Natural killer cell (primary cell): ENCODE measurements around the gene MTFR1L. TPM values are rescaled to one million over a fixed set of nuclear protein-coding genes. Genes with fewer than 3 reads are reported as not detected.

Source experiments
- ATAC-seq, 3 donors: fragments of 150-1000 bp in 2 of 3; fragments of 200-7000 bp in 1 of 3; cut with Tn5 transposase; 1 replicate in 1 of 3; 2 replicates in 2 of 3; pipeline ENCODE4 v1.10.0; 2021; ENCODE audit warnings: mild to moderate bottlenecking in 2 of 3, moderate library complexity in 2 of 3
- DNase-seq, 2 donors: peaks; one replicate each; pipeline versions ENCODE4 v3.0.0 to v3.0.0-alpha.2; 2013 to 2021; ENCODE audit warnings: mixed read lengths in 1 of 2
- H3K27ac ChIP-seq: one replicate; pipeline ENCODE4 v1.5.1; 2013; ENCODE audit warnings: mild to moderate bottlenecking, low read length
- H3K27me3 ChIP-seq: one replicate; pipeline ENCODE4 v1.6.1; 2013; ENCODE audit warnings: low read length; ENCODE audit not compliant: control insufficient read depth, insufficient read depth
- H3K36me3 ChIP-seq: one replicate; pipeline ENCODE4 v1.6.1; 2013; ENCODE audit warnings: low read length; ENCODE audit not compliant: control insufficient read depth, insufficient read depth
- H3K4me1 ChIP-seq: one replicate; pipeline ENCODE4 v1.6.1; 2013; ENCODE audit warnings: low read length; ENCODE audit not compliant: control insufficient read depth, insufficient read depth
- H3K4me3 ChIP-seq: one replicate; pipeline ENCODE4 v1.5.1; 2013; ENCODE audit warnings: low read length
- H3K9me3 ChIP-seq: one replicate; pipeline ENCODE4 v1.6.1; 2013; ENCODE audit warnings: low read length; ENCODE audit not compliant: control insufficient read depth, insufficient read depth
- H3K27ac Mint-ChIP-seq, 2 donors: one replicate each; pipeline ENCODE4 v1.8.0; 2022; ENCODE audit warnings: mild to moderate bottlenecking in 2 of 2, mixed read lengths in 2 of 2, moderate library complexity in 1 of 2
- H3K27me3 Mint-ChIP-seq, 2 donors: one replicate each; pipeline ENCODE4 v1.8.0; 2022; ENCODE audit warnings: low read depth in 2 of 2, mixed read lengths in 2 of 2
- H3K36me3 Mint-ChIP-seq: one replicate; pipeline ENCODE4 v1.8.0; 2022; ENCODE audit warnings: mixed read lengths
- H3K4me1 Mint-ChIP-seq, 2 donors: one replicate each; pipeline ENCODE4 v1.8.0; 2022; ENCODE audit warnings: mixed read lengths in 2 of 2
- H3K4me3 Mint-ChIP-seq: one replicate; pipeline ENCODE4 v1.8.0; 2022; ENCODE audit warnings: mild to moderate bottlenecking, moderate library complexity, mixed read lengths
- H3K9me3 Mint-ChIP-seq, 2 donors: one replicate each; pipeline ENCODE4 v1.8.0; 2022; ENCODE audit warnings: mixed read lengths in 2 of 2
- WGBS: methylation state at CpG from one replicate; pipeline ENCODE4 v1.1.7; 2013; ENCODE audit warnings: missing lambda C conversion rate; ENCODE audit not compliant: insufficient coverage; 5-methylcytosine and 5-hydroxymethylcytosine counted together
- intact Hi-C: fragments of 100-400 bp; cut with micrococcal nuclease; formaldehyde crosslinking; loops from one replicate; pipeline ENCODE4 v1.14.2; 2022
- total RNA-seq, 4 donors: library from RNA; stranded (reverse); fragments of 120-200 nt in 1 of 4; gene quantifications; one replicate each; pipeline versions ENCODE4 v1.2.3 to v1.2.4, GENCODE V29; 2013 to 2022
- TF ChIP-seq, protein P1 (sequence below): fragments of 200-600 bp; IDR thresholded peaks from one replicate; pipeline ENCODE4 v1.8.0; 2022; ENCODE audit warnings: antibody characterized with exemption

Gene MTFR1L
- total RNA-seq, 3 donors from 2014 or later (not counting 1 experiment from before 2014, with no cell fraction given), result 33.4 to 39.0 (median 39.0) TPM

DNA sequence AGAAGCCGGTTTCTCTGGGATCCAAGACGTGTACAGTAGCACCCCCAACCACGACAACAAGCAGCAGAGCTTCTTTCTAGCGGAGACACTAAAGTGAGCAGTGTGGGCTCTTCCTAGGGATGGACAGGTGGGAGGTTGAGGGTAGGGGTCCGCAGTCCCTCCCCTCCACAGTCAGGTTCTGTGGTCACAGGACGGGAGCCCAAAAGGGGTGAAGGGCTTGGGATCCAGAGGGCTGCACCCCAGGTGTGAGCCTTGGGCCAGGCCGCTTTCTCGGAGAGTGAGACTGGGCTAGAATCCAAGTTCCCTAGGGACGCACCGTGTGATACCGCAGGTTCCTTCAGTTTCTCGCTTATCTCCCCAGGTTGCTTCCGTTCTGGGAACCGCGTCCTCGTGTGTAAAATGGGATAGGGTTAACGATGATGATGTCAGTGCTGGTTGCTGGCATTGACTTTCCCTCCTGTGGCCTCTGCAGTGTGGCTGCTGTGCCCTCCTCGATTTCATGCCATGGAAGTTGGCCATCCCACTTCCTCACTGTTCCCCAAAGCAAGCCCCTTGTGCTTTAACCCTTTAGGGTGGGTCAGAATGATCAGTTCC is 37.0 kb upstream of the MTFR1L start:
- no peak overlapping the region for H3K4me3 Mint-ChIP-seq
- no peak for DNase-seq
- H3K36me3 Mint-ChIP-seq, result no peaks in the 10 kb centered on the region
- H3K27me3 Mint-ChIP-seq, result no peaks in the 10 kb centered on the region
- intact Hi-C loops, result no loop called here
- Histone ChIP-seq H3K9me3 (no peaks in the 10 kb centered on the region), H3K36me3 (no peaks in the 10 kb centered on the region), H3K27me3 (no peaks in the 10 kb centered on the region), H3K4me1 (no peaks in the 10 kb centered on the region), H3K27ac (no peak overlapping the region), H3K4me3 (no peak overlapping the region)
- H3K27ac Mint-ChIP-seq, result no peak overlapping the region
- no peaks in the 10 kb centered on the region for H3K9me3 Mint-ChIP-seq
- TF ChIP-seq, protein P1, sequence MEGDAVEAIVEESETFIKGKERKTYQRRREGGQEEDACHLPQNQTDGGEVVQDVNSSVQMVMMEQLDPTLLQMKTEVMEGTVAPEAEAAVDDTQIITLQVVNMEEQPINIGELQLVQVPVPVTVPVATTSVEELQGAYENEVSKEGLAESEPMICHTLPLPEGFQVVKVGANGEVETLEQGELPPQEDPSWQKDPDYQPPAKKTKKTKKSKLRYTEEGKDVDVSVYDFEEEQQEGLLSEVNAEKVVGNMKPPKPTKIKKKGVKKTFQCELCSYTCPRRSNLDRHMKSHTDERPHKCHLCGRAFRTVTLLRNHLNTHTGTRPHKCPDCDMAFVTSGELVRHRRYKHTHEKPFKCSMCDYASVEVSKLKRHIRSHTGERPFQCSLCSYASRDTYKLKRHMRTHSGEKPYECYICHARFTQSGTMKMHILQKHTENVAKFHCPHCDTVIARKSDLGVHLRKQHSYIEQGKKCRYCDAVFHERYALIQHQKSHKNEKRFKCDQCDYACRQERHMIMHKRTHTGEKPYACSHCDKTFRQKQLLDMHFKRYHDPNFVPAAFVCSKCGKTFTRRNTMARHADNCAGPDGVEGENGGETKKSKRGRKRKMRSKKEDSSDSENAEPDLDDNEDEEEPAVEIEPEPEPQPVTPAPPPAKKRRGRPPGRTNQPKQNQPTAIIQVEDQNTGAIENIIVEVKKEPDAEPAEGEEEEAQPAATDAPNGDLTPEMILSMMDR, result no peak
- H3K4me1 Mint-ChIP-seq, result no peaks in the 10 kb centered on the region
- WGBS, result 77% methylated on average over 18 of the region's 18 CpGs
- ATAC-seq, result no peak

DNA sequence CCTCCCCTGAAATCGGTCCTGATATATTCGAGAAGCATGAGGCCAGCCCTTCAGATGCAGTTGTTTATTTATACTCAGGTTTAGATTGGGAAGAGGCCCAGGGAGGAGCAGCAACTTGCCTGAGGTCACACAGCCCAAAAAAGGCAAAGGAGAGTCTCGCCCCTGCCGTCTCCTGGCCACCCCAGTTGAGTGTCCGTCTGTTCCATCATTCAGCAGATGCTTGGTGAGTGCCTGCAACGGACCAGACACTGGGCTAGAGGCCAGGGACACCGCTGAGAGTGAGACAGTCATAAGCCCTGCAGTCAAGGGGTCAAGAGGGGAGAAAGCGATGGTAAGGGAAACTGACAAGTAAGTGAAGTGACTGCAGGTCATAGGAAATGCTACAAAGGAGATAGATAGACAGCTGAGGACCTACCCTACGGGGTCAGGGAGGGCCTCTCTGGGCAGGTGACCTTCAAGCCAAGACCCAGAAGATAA is 35.1 kb upstream of the MTFR1L start:
- Mint-ChIP-seq H3K4me1 (no peaks in the 10 kb centered on the region), H3K27me3 (no peaks in the 10 kb centered on the region), H3K27ac (no peak overlapping the region), H3K4me3 (no peak overlapping the region), H3K36me3 (no peaks in the 10 kb centered on the region), H3K9me3 (no peaks in the 10 kb centered on the region)
- H3K9me3 ChIP-seq, result no peaks in the 10 kb centered on the region
- no peaks in the 10 kb centered on the region for H3K36me3 ChIP-seq
- H3K4me3 ChIP-seq, result no peak overlapping the region
- no peaks in the 10 kb centered on the region for H3K4me1 ChIP-seq
- WGBS, result 86% methylated on average over 9 of the region's 9 CpGs
- intact Hi-C loops, result no loop called here
- no peak for DNase-seq
- no peak overlapping the region for H3K27ac ChIP-seq
- TF ChIP-seq, protein P1, result no peak
- H3K27me3 ChIP-seq, result no peaks in the 10 kb centered on the region
- ATAC-seq, result no peak

DNA sequence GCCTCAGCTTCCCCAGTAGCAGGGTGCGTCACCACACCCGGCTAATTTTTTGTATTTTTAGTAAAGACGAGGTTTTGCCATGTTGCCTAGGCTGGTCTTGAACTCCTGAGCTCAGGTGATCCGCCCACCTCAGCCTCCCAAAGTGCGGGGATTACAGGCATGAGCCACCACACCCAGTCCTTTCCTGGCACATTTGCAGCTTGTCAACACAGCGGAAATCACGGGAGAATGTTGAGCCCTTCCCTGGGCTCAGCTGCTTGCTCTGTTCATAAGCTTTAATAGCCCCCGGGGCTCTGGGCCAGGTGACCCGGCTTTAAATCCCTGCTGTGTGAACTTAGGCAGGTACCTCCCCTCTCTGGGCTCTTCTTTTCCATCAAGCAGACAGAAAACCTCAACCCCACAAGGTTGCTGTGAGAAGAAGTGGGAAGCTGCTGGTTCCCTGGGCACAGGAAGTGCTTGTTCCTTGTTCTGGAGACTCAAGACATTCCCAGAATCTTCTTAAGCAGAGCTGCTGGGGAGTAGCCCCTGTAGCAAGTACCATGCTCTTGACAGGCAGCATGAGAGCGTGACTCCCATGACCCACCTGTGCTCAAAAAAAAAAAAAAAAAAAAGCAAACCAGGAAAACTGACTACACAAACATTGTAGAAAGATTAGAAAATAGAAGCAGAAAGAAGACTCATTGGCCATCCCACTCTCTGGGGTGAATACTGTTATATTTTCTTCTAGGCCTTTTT is 34.3 kb upstream of the MTFR1L start:
- H3K27me3 Mint-ChIP-seq, result no peaks in the 10 kb centered on the region
- ATAC-seq, result no peak
- TF ChIP-seq, protein P1, result no peak
- H3K4me1 Mint-ChIP-seq, result no peaks in the 10 kb centered on the region
- Histone ChIP-seq H3K27ac (no peak overlapping the region), H3K4me1 (no peaks in the 10 kb centered on the region), H3K27me3 (no peaks in the 10 kb centered on the region), H3K9me3 (no peaks in the 10 kb centered on the region), H3K4me3 (no peak overlapping the region), H3K36me3 (no peaks in the 10 kb centered on the region)
- H3K27ac Mint-ChIP-seq, result no peak overlapping the region
- DNase-seq, result no peak
- no peaks in the 10 kb centered on the region for H3K9me3 Mint-ChIP-seq
- no peak overlapping the region for H3K4me3 Mint-ChIP-seq
- 94% methylated on average over 9 of the region's 10 CpGs for WGBS
- intact Hi-C loops, result no loop called here
- no peaks in the 10 kb centered on the region for H3K36me3 Mint-ChIP-seq
